Heart left ventricle (tissue), 16 donors: ENCODE measurements around the gene CDKN1C. TPM values are rescaled to one million over a fixed set of nuclear protein-coding genes. Genes with fewer than 3 reads are reported as not detected.

Experiments used
- ATAC-seq, 4 donors: fragments of 200-7000 bp; cut with Tn5 transposase; one replicate each; pipeline ENCODE4 v1.9.1; 2020 to 2022; ENCODE audit warnings: moderate library complexity in 4 of 4, mild to moderate bottlenecking in 3 of 4, moderate number of reproducible peaks in 1 of 4
- DNase-seq, 5 donors: peaks; one replicate each; pipeline ENCODE4 v3.0.0-alpha.2; 2020
- H3K27ac ChIP-seq, 12 donors: fragments of 200-600 bp; sonication (generic) in 4 of 12; one replicate each; pipeline versions ENCODE4 v1.5.0 to v1.8.0; 2016 to 2022; ENCODE audit warnings: mild to moderate bottlenecking in 2 of 12
- H3K27me3 ChIP-seq, 9 donors: fragments of 200-600 bp; sonication (generic) in 2 of 9; one replicate each; pipeline versions ENCODE4 v1.5.1 to v1.8.0; 2016 to 2022; ENCODE audit warnings: mild to moderate bottlenecking in 3 of 9
- H3K36me3 ChIP-seq, 9 donors: fragments of 200-600 bp; sonication (generic) in 2 of 9; one replicate each; pipeline versions ENCODE4 v1.5.0 to v1.8.0; 2018 to 2022; ENCODE audit warnings: mild to moderate bottlenecking in 2 of 9
- H3K4me1 ChIP-seq, 12 donors: fragments of 200-600 bp; sonication (generic) in 4 of 12; one replicate each; pipeline versions ENCODE4 v1.5.0 to v1.8.0; 2016 to 2022; ENCODE audit warnings: mild to moderate bottlenecking in 3 of 12
- H3K4me3 ChIP-seq, 12 donors: fragments of 200-600 bp; sonication (generic) in 4 of 12; one replicate each; pipeline versions ENCODE4 v1.5.0 to v1.8.0; 2017 to 2022; ENCODE audit warnings: mild to moderate bottlenecking in 9 of 12, moderate library complexity in 4 of 12
- H3K9me3 ChIP-seq, 12 donors: fragments of 200-600 bp; sonication (generic) in 4 of 12; one replicate each; pipeline versions ENCODE4 v1.5.0 to v1.8.0; 2016 to 2022; ENCODE audit warnings: mild to moderate bottlenecking in 1 of 12
- CTCF ChIP-seq, 12 donors: fragments of 200-600 bp; sonication (generic) in 4 of 12; IDR thresholded peaks; one replicate each; pipeline versions ENCODE4 v1.5.0 to v1.8.0; 2018 to 2022; ENCODE audit warnings: antibody characterized with exemption in 12 of 12, mild to moderate bottlenecking in 5 of 12
- POLR2A ChIP-seq, 2 donors: fragments of 450-650 bp; IDR thresholded peaks; one replicate each; pipeline ENCODE4 v1.6.1; 2017; ENCODE audit warnings: antibody characterized with exemption in 2 of 2, mild to moderate bottlenecking in 2 of 2, moderate library complexity in 2 of 2
- WGBS, 4 donors: extraction: QIAGEN DNeasy Blood & Tissue Kit in 2 of 4; methylation state at CpG; one replicate each; pipeline versions ENCODE4 v1.1.5 to v1.1.7; 2013 to 2018; 5-methylcytosine and 5-hydroxymethylcytosine counted together
- intact Hi-C, 10 donors: fragments of 100-400 bp; cut with DNase I; formaldehyde crosslinking; loops; one replicate each; pipeline versions ENCODE4 v1.11.1 to v1.14.2; 2022
- polyA plus RNA-seq, 2 donors: library from polyadenylated mRNA; stranded (reverse); fragments of 200-250 nt; gene quantifications; one replicate each; pipeline ENCODE4 v1.2.3, GENCODE V29; 2013
- total RNA-seq, 9 donors: library from RNA; depleted of rRNA in 2 of 9; stranded (reverse); fragments of >200 nt in 2 of 9; fragmentation: NEBNext Ultra II Directional in 3 of 9; extraction: Animal tissue kit (Norgen Biotek cat#: 25700) in 3 of 9; gene quantifications; one replicate each; pipeline versions ENCODE4 v1.1.0 to v1.2.4, GENCODE V29; 2016 to 2023
- donor health status: ischemic (EF 13 %, LVEDD 7.1; RV severe dilation, severe dysfunction).
- donor health status: healthy with polysubstance abuse.
- donor health status: DM: no; HTN: yes; CAD: no.
- donor health status: DM: no; HTN: no; CAD: no.
- donor health status: ischemic (EF 25% LVEDD 6.9; RV normal size, moderate dysfunction).
- donor health status: ischemic (EF 25% LVEDD 5.7; RV mildly dilated, moderate dysfunction).
- donor health status: healthy.
- donor health status: DM: yes; HTN: yes; CAD: no.
- donor health status: ischemic (EF 35%, LVEDD 5.7; RV mildly dilated, moderate dysfunction).
- donor health status: nonischemic (EF 11% LVEDD 7.7; RV severe dilation, severe dysfunction).
- donor health status: DM: yes; HTN: yes; CAD: no.
- donor health status: PGD.
- donor health status: ischemic (EF 29% LVEDD 5.4; RV normal size, mild dysfunction).
- donor health status: nonischemic (EF 23%, LVEDD 6.1; RV moderate dilation, normal function).

The CDKN1C gene
- total and polyA plus RNA-seq, 11 donors = 18.8 to 42.5 (median 33.4) TPM

- no peak overlapping the region for H3K27ac ChIP-seq
- 85 to 89% (median 88%) methylated on average over 17 of the region's 17 CpGs for whole genome bisulfite sequencing, 4 donors
- ATAC-seq = no peak
- intact Hi-C loops = no loop called here
- H3K27me3 ChIP-seq = no peaks in the 10 kb centered on the region
- no peaks in the 10 kb centered on the region for H3K4me1 ChIP-seq
- H3K36me3 ChIP-seq = no peaks in the 10 kb centered on the region
- DNase-seq = no peak
- H3K4me3 ChIP-seq = no peak overlapping the region
- no peaks in the 10 kb centered on the region for H3K9me3 ChIP-seq
- TF ChIP-seq POLR2A (IDR thresholded peaks at IDR 0.05) (no peak), CTCF (IDR thresholded peaks at IDR 0.05) (no peak)
Observed at GRCh38 chr11:2846056-2846455, 39.5 kb downstream of the CDKN1C start.

- Histone ChIP-seq H3K36me3 (no peaks in the 10 kb centered on the region), H3K4me3 (no peak overlapping the region), H3K27ac (no peak overlapping the region), H3K9me3 (no peaks in the 10 kb centered on the region), H3K27me3 (no peaks in the 10 kb centered on the region), H3K4me1 (no peaks in the 10 kb centered on the region)
- intact Hi-C loops = loop anchor here in 1 of 10 donors (5.0 kb wide), 1 partner anchor 32 kb away; no protein-coding TSS in a partner anchor
- TF ChIP-seq CTCF (IDR thresholded peaks at IDR 0.05) = no peak
- TF ChIP-seq POLR2A (IDR thresholded peaks at IDR 0.05) = no peak
- 92 to 96% (median 95%) methylated on average over 4 to 12 of the region's 12 CpGs for WGBS, 4 donors
- ATAC-seq (no peak), DNase-seq (no peak)
Observed at GRCh38 chr11:2844996-2845395, 40.6 kb downstream of the CDKN1C start.

- no peak for DNase-seq
- intact Hi-C loops = loop anchor here in 1 of 10 donors (5.0 kb wide), 1 partner anchor 33 kb away; no protein-coding TSS in a partner anchor
- ATAC-seq = no peak
- Histone ChIP-seq H3K36me3 (no peaks in the 10 kb centered on the region), H3K4me1 (peaks cover 0 to 6% (median under 1%) of the 10 kb centered on the region in 12 donors), H3K4me3 (no peak overlapping the region), H3K27me3 (no peaks in the 10 kb centered on the region), H3K27ac (no peak overlapping the region), H3K9me3 (no peaks in the 10 kb centered on the region)
- WGBS, 4 donors = 84 to 88% (median 86%) methylated on average over 16 to 19 of the region's 19 CpGs
- TF ChIP-seq CTCF (IDR thresholded peaks at IDR 0.05) = no peak
- TF ChIP-seq POLR2A (IDR thresholded peaks at IDR 0.05) = no peak
Observed at GRCh38 chr11:2844116-2844842, 41.3 kb downstream of the CDKN1C start.

- H3K4me1 ChIP-seq = peaks cover 0 to 13% (median 6%) of the 10 kb centered on the region in 12 donors
- intact Hi-C loops = loop anchor here in 1 of 10 donors (5.0 kb wide), 1 partner anchor 34 kb away; no protein-coding TSS in a partner anchor
- DNase-seq (no peak), ATAC-seq (no peak)
- H3K9me3 ChIP-seq = no peaks in the 10 kb centered on the region
- no peaks in the 10 kb centered on the region for H3K27me3 ChIP-seq
- no peak overlapping the region for H3K27ac ChIP-seq
- 92 to 95% (median 95%) methylated on average over 14 of the region's 14 CpGs for WGBS, 4 donors
- no peaks in the 10 kb centered on the region for H3K36me3 ChIP-seq
- TF ChIP-seq POLR2A (IDR thresholded peaks at IDR 0.05) (no peak), CTCF (IDR thresholded peaks at IDR 0.05) (no peak)
- H3K4me3 ChIP-seq = no peak overlapping the region
Observed at GRCh38 chr11:2843551-2843950, 42.0 kb downstream of the CDKN1C start.
